Measurements from ENCODE around the gene SBNO2.
"Not testable (repeated sequence)": the region's sequence is repeated elsewhere in the genome, so short reads cannot be mapped to it uniquely, and the experiment has no call there.

Gene SBNO2

GRCh38 chr19:1214862-1215731 is 41.0 kb upstream of the SBNO2 start:
- DNase-seq (no peak), ATAC-seq (replicated peaks) (no peak)
- Mint-ChIP-seq H3K4me1 (ENCODE audit: low read depth in 2 of 2) (peaks cover 19 to 27% of the 10 kb centered on the region in 2 donors), H3K9me3 (no peaks in the 10 kb centered on the region), H3K36me3 (ENCODE audit: insufficient read depth) (peaks cover 31% of the 10 kb centered on the region), H3K27ac (peak overlapping the region in 1 of 2 donors; percentile 51), H3K4me3 (no peak overlapping the region), H3K27me3 (no peaks in the 10 kb centered on the region)

GRCh38 chr19:1214299-1214861 is 40.3 kb upstream of the SBNO2 start:
- Mint-ChIP-seq H3K27ac (peak overlapping the region in 1 of 2 donors; percentile 90), H3K36me3 (ENCODE audit: insufficient read depth) (peaks cover 31% of the 10 kb centered on the region), H3K27me3 (no peaks in the 10 kb centered on the region), H3K4me1 (ENCODE audit: low read depth in 2 of 2) (peaks cover 22 to 32% of the 10 kb centered on the region in 2 donors), H3K4me3 (peak overlapping the region; percentile 67), H3K9me3 (no peaks in the 10 kb centered on the region)
- DNase-seq = no peak
- ATAC-seq (replicated peaks) = no peak

GRCh38 chr19:1213391-1214286 is 39.6 kb upstream of the SBNO2 start:
- peaks cover 34% of the 10 kb centered on the region for H3K36me3 Mint-ChIP-seq (ENCODE audit: insufficient read depth)
- DNase-seq (peak in 2 of 3 experiments; percentile 21 to 32), ATAC-seq (replicated peaks) (peak; percentile 86)
- H3K9me3 Mint-ChIP-seq = no peaks in the 10 kb centered on the region
- H3K27ac Mint-ChIP-seq = peak overlapping the region; percentile 31 to 90
- H3K4me1 Mint-ChIP-seq (ENCODE audit: low read depth in 2 of 2) = peaks cover 22 to 33% of the 10 kb centered on the region in 2 donors
- H3K4me3 Mint-ChIP-seq = peak overlapping the region; percentile 67
- H3K27me3 Mint-ChIP-seq = no peaks in the 10 kb centered on the region

- H3K27ac Mint-ChIP-seq = peak overlapping the region in 1 of 2 donors; percentile 67
- no peaks in the 10 kb centered on the region for H3K27me3 Mint-ChIP-seq
- H3K4me3 Mint-ChIP-seq = peak overlapping the region in 1 of 2 donors; percentile 37
- peaks cover 40% of the 10 kb centered on the region for H3K36me3 Mint-ChIP-seq (ENCODE audit: insufficient read depth)
- no peak for DNase-seq
- H3K9me3 Mint-ChIP-seq = no peaks in the 10 kb centered on the region
- no peak for ATAC-seq (replicated peaks)
- H3K4me1 Mint-ChIP-seq (ENCODE audit: low read depth in 2 of 2) = peaks cover 33 to 46% of the 10 kb centered on the region in 2 donors
Observed at GRCh38 chr19:1211494-1212234, 37.6 kb upstream of the SBNO2 start.

GRCh38 chr19:1210227-1210538 is 36.1 kb upstream of the SBNO2 start:
- Mint-ChIP-seq H3K9me3 (no peaks in the 10 kb centered on the region), H3K4me3 (no peak overlapping the region), H3K4me1 (ENCODE audit: low read depth in 2 of 2) (peaks cover 36 to 45% of the 10 kb centered on the region in 2 donors), H3K27me3 (no peaks in the 10 kb centered on the region), H3K36me3 (ENCODE audit: insufficient read depth) (peaks cover 39% of the 10 kb centered on the region), H3K27ac (no peak overlapping the region)
- DNase-seq (no peak), ATAC-seq (replicated peaks) (no peak)

GRCh38 chr19:1208830-1209229 is 34.8 kb upstream of the SBNO2 start:
- H3K9me3 Mint-ChIP-seq; ATAC-seq (replicated peaks); DNase-seq; H3K27me3 Mint-ChIP-seq; H3K27ac Mint-ChIP-seq: not testable (repeated sequence)
- H3K4me3 Mint-ChIP-seq = peak overlapping the region in 1 of 2 donors; percentile 99
- peaks cover 33% of the 10 kb centered on the region for H3K36me3 Mint-ChIP-seq (ENCODE audit: insufficient read depth)
- H3K4me1 Mint-ChIP-seq (ENCODE audit: low read depth in 2 of 2) = peaks cover 32 to 40% of the 10 kb centered on the region in 2 donors

- Mint-ChIP-seq H3K36me3 (ENCODE audit: insufficient read depth) (peaks cover 24% of the 10 kb centered on the region), H3K4me1 (ENCODE audit: low read depth in 2 of 2) (peaks cover 32 to 40% of the 10 kb centered on the region in 2 donors), H3K27me3 (no peaks in the 10 kb centered on the region), H3K4me3 (peak overlapping the region; percentile 95 to 99), H3K9me3 (no peaks in the 10 kb centered on the region), H3K27ac (peak overlapping the region; percentile 93)
- ATAC-seq (replicated peaks) = no peak
- peak; percentile 20 to 29 (median 21) for DNase-seq
Observed at GRCh38 chr19:1206864-1207450, 32.9 kb upstream of the SBNO2 start.

- Mint-ChIP-seq H3K36me3 (ENCODE audit: insufficient read depth) (peaks cover 18% of the 10 kb centered on the region), H3K4me3 (peak overlapping the region; percentile 95 to 99), H3K27ac (peak overlapping the region; percentile 93), H3K4me1 (ENCODE audit: low read depth in 2 of 2) (peaks cover 28 to 37% of the 10 kb centered on the region in 2 donors), H3K9me3 (no peaks in the 10 kb centered on the region), H3K27me3 (no peaks in the 10 kb centered on the region)
- DNase-seq (no peak), ATAC-seq (replicated peaks) (no peak)
Observed at GRCh38 chr19:1206150-1206863, 32.2 kb upstream of the SBNO2 start.

- no peaks in the 10 kb centered on the region for H3K9me3 Mint-ChIP-seq
- H3K27me3 Mint-ChIP-seq = no peaks in the 10 kb centered on the region
- H3K36me3 Mint-ChIP-seq (ENCODE audit: insufficient read depth) = peaks cover 18% of the 10 kb centered on the region
- peaks cover 28 to 33% of the 10 kb centered on the region in 2 donors for H3K4me1 Mint-ChIP-seq (ENCODE audit: low read depth in 2 of 2)
- H3K4me3 Mint-ChIP-seq = peak within 1 kb of the TSS; percentile 95 to 99
- DNase-seq (peak; percentile 99 to 100 (median 100)), ATAC-seq (replicated peaks) (peak; percentile 91)
- peak within 1 kb of the TSS; percentile 93 for H3K27ac Mint-ChIP-seq
Observed at GRCh38 chr19:1205114-1206099, 31.3 kb upstream of the SBNO2 start, which contains the start of gene STK11. TSS of gene STK11 (plus strand) at chr19:1205778. CDS start at chr19:1206914, 1,136 bp downstream.

GRCh38 chr19:1200614-1201013 is 26.5 kb upstream of the SBNO2 start:
- H3K4me3 Mint-ChIP-seq; H3K27ac Mint-ChIP-seq; H3K4me1 Mint-ChIP-seq (ENCODE audit: low read depth in 2 of 2); ATAC-seq (replicated peaks); DNase-seq; H3K27me3 Mint-ChIP-seq; H3K36me3 Mint-ChIP-seq (ENCODE audit: insufficient read depth); H3K9me3 Mint-ChIP-seq: not testable (repeated sequence)

- no peak overlapping the region for H3K27ac Mint-ChIP-seq
- peaks cover 8% of the 10 kb centered on the region in 2 donors for H3K4me1 Mint-ChIP-seq (ENCODE audit: low read depth in 2 of 2)
- no peaks in the 10 kb centered on the region for H3K9me3 Mint-ChIP-seq
- DNase-seq = no peak
- no peaks in the 10 kb centered on the region for H3K27me3 Mint-ChIP-seq
- peaks cover 2% of the 10 kb centered on the region for H3K36me3 Mint-ChIP-seq (ENCODE audit: insufficient read depth)
- no peak overlapping the region for H3K4me3 Mint-ChIP-seq
- ATAC-seq (replicated peaks) = no peak
Observed at GRCh38 chr19:1199531-1199930, 25.5 kb upstream of the SBNO2 start.
